KMS-11 (cell line): ENCODE results near the gene KLC4.
"Not testable (repeated sequence)": the region's sequence is repeated elsewhere in the genome, so short reads cannot be mapped to it uniquely, and the experiment has no call there.

ENCODE experiments used
- H2AFZ ChIP-seq: fragments of 200-600 bp; sonication (generic); 2 replicates; pipeline ENCODE4 v1.6.1; 2016; ENCODE audit warnings: antibody characterized with exemption, mixed run types, low read depth
- H3K27ac ChIP-seq: fragments of 200-600 bp; sonication (generic); 2 replicates; pipeline ENCODE4 v1.6.1; 2016; ENCODE audit warnings: mild to moderate bottlenecking, mixed run types
- H3K27me3 ChIP-seq: fragments of 200-600 bp; sonication (generic); 2 replicates; pipeline ENCODE4 v1.6.1; 2017; ENCODE audit warnings: mild to moderate bottlenecking, low read depth, mixed run types, moderate library complexity; ENCODE audit not compliant: insufficient read depth
- H3K36me3 ChIP-seq: fragments of 200-600 bp; sonication (generic); 2 replicates; pipeline ENCODE4 v1.6.1; 2017; ENCODE audit warnings: mild to moderate bottlenecking, mixed run types; ENCODE audit not compliant: insufficient read depth
- H3K4me1 ChIP-seq: fragments of 200-600 bp; sonication (generic); 2 replicates; pipeline ENCODE4 v1.6.1; 2016; ENCODE audit warnings: mild to moderate bottlenecking, low read depth, mixed run types; ENCODE audit not compliant: poor library complexity, severe bottlenecking
- H3K4me2 ChIP-seq: fragments of 200-600 bp; sonication (generic); 2 replicates; pipeline ENCODE4 v1.7.0; 2016; ENCODE audit warnings: mild to moderate bottlenecking, mixed run types
- H3K4me3 ChIP-seq: fragments of 200-600 bp; sonication (generic); IDR thresholded peaks from 2 replicates; pipeline ENCODE4 v1.6.1; 2017; ENCODE audit warnings: low read depth, low read length, mixed read lengths; ENCODE audit not compliant: insufficient read depth
- H3K79me2 ChIP-seq: fragments of 200-600 bp; sonication (generic); 2 replicates; pipeline ENCODE4 v1.6.1; 2016; ENCODE audit warnings: low read depth, mixed run types; ENCODE audit not compliant: insufficient read depth
- H3K9ac ChIP-seq: fragments of 200-600 bp; sonication (generic); 2 replicates; pipeline ENCODE4 v1.6.1; 2016; ENCODE audit warnings: mild to moderate bottlenecking, mixed run types
- H4K20me1 ChIP-seq: fragments of 200-600 bp; sonication (generic); 2 replicates; pipeline ENCODE4 v1.6.1; 2016; ENCODE audit warnings: mild to moderate bottlenecking, mixed run types; ENCODE audit not compliant: insufficient read depth
- CTCF ChIP-seq: fragments of 200-600 bp; sonication (generic); conservative IDR thresholded peaks from 2 replicates; pipeline ENCODE4 v1.6.1; 2017; ENCODE audit warnings: low read depth, mild to moderate bottlenecking, antibody characterized with exemption, low read length, moderate library complexity, mixed read lengths

Gene KLC4

GRCh38 chr6:43037197-43037596 is 22.2 kb upstream of the KLC4 start:
- no peak overlapping the region for H3K9ac ChIP-seq
- no peaks in the 10 kb centered on the region for H3K79me2 ChIP-seq
- no peaks in the 10 kb centered on the region for H3K27me3 ChIP-seq
- TF ChIP-seq CTCF: no peak
- no peak overlapping the region for H2AFZ ChIP-seq
- H3K4me3 ChIP-seq: no peak overlapping the region
- H3K36me3 ChIP-seq: no peaks in the 10 kb centered on the region
- peaks cover 18% of the 10 kb centered on the region for H3K4me1 ChIP-seq
- H3K4me2 ChIP-seq: no peak overlapping the region
- H3K27ac ChIP-seq: no peak overlapping the region
- H4K20me1 ChIP-seq: no peaks in the 10 kb centered on the region

- Histone ChIP-seq H4K20me1 (no peaks in the 10 kb centered on the region), H3K4me1 (peaks cover 18% of the 10 kb centered on the region), H2AFZ (no peak overlapping the region), H3K4me2 (no peak overlapping the region), H3K27me3 (no peaks in the 10 kb centered on the region), H3K79me2 (no peaks in the 10 kb centered on the region), H3K4me3 (no peak overlapping the region), H3K9ac (no peak overlapping the region), H3K36me3 (no peaks in the 10 kb centered on the region), H3K27ac (no peak overlapping the region)
- TF ChIP-seq CTCF: no peak
Observed at GRCh38 chr6:43037706-43038105, 21.7 kb upstream of the KLC4 start.

- Histone ChIP-seq H3K79me2 (no peaks in the 10 kb centered on the region), H3K27me3 (no peaks in the 10 kb centered on the region), H3K4me3 (no peak overlapping the region), H3K36me3 (no peaks in the 10 kb centered on the region), H3K9ac (no peak overlapping the region), H2AFZ (no peak overlapping the region), H3K4me1 (peaks cover 18% of the 10 kb centered on the region), H4K20me1 (no peaks in the 10 kb centered on the region), H3K4me2 (no peak overlapping the region), H3K27ac (no peak overlapping the region)
- TF ChIP-seq CTCF: no peak
Observed at GRCh38 chr6:43038727-43039126, 20.7 kb upstream of the KLC4 start.

GRCh38 chr6:43040542-43041257 is 18.7 kb upstream of the KLC4 start:
- Histone ChIP-seq H3K9ac (no peak overlapping the region), H3K4me2 (no peak overlapping the region), H3K27ac (no peak overlapping the region), H3K4me3 (no peak overlapping the region), H3K36me3 (no peaks in the 10 kb centered on the region), H3K79me2 (no peaks in the 10 kb centered on the region), H3K4me1 (peaks cover 18% of the 10 kb centered on the region), H2AFZ (no peak overlapping the region), H4K20me1 (no peaks in the 10 kb centered on the region), H3K27me3 (no peaks in the 10 kb centered on the region)
- no peak for TF ChIP-seq CTCF

- not testable (repeated sequence) for H3K27me3 ChIP-seq, H3K9ac ChIP-seq, H3K4me2 ChIP-seq, H3K27ac ChIP-seq, H3K4me3 ChIP-seq, H4K20me1 ChIP-seq, H3K79me2 ChIP-seq, H2AFZ ChIP-seq, H3K36me3 ChIP-seq
- peaks cover 18% of the 10 kb centered on the region for H3K4me1 ChIP-seq
Observed at GRCh38 chr6:43041475-43041874, 18.0 kb upstream of the KLC4 start.
